GM10847 (cell line): ENCODE measurements around the gene FAM180A.

ENCODE experiments used
- POLR2A ChIP-seq: IDR thresholded peaks from 2 replicates; pipeline ENCODE4 v1.6.1; 2011; ENCODE audit not compliant: insufficient read length; ENCODE audit errors: extremely low read depth

Gene FAM180A

DNA sequence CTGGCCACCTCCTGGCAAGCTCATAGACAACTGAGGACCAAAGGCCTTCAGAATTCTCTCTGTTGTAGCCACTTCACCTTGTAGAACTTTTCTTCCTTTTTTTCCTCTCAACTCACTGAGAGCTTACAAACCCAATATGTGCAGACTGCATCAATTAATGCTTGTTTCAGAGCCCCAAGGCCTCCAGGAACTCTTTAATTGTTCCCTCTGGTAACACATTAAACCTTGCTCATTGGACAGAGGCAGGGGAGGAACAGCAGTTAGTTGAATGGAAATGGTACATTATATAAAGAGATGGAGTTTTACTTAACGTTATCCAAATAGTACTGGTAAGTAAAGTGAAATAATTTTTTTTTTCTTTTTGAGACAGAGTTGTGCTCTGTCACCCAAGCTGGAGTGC lies 61.1 kb downstream of the FAM180A start:
- TF ChIP-seq POLR2A: no peak

DNA sequence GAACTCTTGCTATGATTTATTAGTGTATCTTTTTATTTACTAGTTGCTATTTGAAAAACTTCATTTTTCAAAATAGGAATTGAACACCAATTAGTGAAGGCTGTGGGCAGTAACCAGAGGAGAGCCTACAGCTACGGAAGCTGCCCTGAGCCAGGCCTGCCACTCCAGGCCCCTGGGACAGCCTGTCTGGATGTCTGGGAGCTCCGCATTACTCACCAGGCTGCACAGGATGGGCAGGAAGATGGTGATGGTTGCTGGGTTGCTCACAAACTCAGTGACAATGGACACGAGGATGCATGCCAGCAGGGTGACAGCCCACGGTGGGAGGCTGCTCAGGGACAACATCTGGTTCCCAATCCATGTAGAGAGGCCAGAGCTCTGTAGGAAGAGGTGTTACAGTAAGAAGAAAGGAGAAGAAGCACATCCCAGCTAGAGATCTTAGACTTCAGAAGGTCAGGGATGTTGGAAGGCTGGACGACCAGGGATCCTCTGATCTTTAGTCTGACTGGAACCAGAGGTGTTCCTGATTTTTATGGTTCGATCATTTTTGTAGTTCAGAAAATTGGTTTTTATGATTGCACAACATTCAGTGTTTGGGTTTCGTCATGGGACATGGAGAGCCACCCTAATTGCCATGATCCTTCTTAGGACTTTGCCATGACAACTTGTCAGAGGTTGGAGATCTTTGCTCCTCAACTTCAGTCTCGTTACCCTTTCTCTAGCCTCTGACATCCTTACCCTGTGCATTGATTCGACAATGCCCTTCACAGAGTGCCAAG lies 63.1 kb downstream of the FAM180A start:
- no peak for TF ChIP-seq POLR2A

DNA sequence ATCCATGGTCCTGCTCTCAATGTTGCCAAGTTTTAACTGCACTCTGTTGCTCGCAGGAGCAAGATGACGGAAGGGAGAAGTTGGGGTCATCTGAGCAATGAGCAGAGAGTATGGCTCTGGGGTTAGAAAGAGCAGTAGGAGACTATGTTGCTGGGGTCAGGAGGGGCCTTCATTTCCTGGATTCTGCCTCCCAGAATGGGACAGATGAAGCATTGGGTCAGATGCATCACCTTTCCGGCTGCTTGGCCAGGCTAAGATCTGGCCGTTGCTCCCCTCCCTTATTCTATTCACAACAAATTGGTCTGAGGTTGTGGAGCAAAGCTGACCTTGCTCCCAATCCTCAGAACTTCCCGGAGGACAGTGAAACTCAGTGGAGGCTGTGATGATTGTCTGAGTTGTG lies 63.9 kb downstream of the FAM180A start:
- TF ChIP-seq POLR2A: no peak

DNA sequence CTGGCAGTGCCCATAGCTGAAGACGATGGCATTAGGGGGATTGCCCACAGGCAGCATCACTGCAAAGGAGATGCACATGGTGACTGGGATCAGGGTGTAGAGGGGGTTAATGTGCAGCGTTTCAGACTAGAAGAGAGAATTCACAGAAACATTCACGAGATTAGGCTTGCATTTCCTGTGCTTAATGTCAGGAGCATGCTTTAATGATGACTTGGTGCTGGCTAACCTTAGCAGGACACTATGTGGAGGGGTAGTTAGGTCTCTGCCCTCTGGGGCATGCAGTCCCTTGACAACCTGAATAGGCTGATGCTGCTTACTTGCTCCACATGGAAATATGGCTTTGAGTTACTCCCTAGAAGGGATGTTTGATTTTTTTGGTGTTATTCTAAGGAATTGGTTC lies 64.5 kb downstream of the FAM180A start:
- TF ChIP-seq POLR2A: no peak

DNA sequence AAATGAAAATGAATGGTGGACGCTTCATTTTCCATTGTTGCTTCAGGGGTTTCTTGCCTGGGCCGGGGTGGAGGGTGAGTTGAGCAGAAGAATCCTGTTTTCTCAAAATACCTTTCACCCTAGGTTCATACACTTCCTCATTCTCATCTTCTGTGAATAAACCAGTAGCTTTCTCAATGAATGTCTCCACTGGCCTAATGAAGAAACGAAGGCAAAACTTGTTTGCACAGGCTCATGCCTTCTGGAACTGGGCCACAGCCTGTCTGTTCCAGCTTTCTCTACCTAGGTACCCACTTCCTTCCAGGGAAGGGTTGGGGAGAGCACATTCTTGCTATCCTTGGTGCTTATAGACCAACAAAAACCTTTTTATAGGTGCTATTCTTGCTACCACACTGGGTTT lies 65.0 kb downstream of the FAM180A start:
- TF ChIP-seq POLR2A: no peak

DNA sequence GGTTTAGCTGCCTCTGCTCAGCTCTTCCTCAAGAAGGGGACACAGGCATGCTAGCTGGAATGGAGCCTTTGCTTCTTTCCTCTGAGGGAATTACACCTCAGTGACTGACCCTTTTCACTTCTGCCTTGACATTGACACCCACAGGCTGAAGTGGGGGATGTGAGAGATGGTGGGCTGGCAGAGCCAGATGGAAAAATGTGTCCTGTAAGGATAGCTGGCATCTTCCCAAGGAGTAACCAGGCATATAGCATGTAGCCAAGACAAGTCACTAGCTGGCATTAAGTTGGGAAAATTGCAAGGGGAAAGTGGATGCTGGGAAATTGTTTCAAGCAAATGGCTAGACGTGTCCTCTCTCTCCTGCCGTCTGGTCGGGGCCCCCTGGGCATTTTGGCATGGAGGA lies 66.4 kb downstream of the FAM180A start:
- TF ChIP-seq POLR2A: no peak

DNA sequence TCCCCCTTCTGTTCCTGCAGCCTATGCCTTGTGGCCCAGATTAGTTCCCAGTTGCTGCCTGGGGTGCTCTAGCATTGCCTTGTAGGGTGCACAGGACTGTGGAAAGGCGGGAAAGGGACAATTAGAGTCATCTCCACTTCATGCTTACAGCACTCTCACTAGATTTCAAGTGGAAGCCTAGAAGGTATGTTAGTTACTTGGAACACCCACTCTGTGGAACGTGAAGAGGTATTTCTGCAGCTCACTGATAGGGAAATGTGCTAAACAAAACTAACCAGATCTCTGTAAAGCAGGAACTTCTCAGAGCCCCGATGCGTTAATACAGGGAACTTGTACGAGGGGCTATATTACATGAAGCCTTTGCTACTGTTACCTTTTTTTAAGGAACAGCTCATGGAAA lies 66.9 kb downstream of the FAM180A start:
- TF ChIP-seq POLR2A: no peak
